ENCODE results near the gene PRKCD.

The PRKCD gene

GRCh38 chr3:53226841-53227407 is 65.9 kb downstream of the PRKCD start:
- Histone ChIP-seq H3K4me3 (ENCODE audit: control insufficient read depth in 1 of 7, extremely low read depth in 1 of 7, insufficient read depth in 4 of 7, low read depth in 2 of 7, low read length in 6 of 7) (no peak overlapping the region), H3K27ac (ENCODE audit: insufficient read depth in 1 of 2, low read depth in 1 of 2, low read length in 2 of 2, poor library complexity in 1 of 2, severe bottlenecking in 2 of 2) (no peak overlapping the region), H3K27me3 (replicated peaks in 2 of 5; ENCODE audit: control insufficient read depth in 4 of 5, insufficient read depth in 5 of 5, low read length in 4 of 5) (no peaks in the 10 kb centered on the region), H3K9me3 (ENCODE audit: control extremely low read depth in 1 of 5, control insufficient read depth in 4 of 5, insufficient read depth in 2 of 5, low read depth in 1 of 5, low read length in 4 of 5) (no peaks in the 10 kb centered on the region), H3K4me1 (ENCODE audit: control extremely low read depth in 1 of 4, control insufficient read depth in 4 of 4, insufficient read depth in 4 of 4, low read length in 3 of 4) (no peaks in the 10 kb centered on the region), H3K36me3 (ENCODE audit: control insufficient read depth in 4 of 4, insufficient read depth in 4 of 4, low read length in 3 of 4) (peaks cover 2 to 100% (median 90%) of the 10 kb centered on the region in 4 experiments)
- CTCF ChIA-PET: interaction anchor here (1.0 to 1.7 kb wide), 3 partner anchors 10 to 43 kb away, joined by 3 read pairs; no protein-coding TSS in a partner anchor
- WGBS (ENCODE audit: insufficient coverage): 98% methylated on average over 7 of the region's 17 CpGs
- POLR2A ChIA-PET: interaction anchor here (1.0 kb wide), 1 partner anchor 28 kb away, joined by 3 read pairs; no protein-coding TSS in a partner anchor
- DNase-seq: no peak

GRCh38 chr3:53227993-53228885 is 67.2 kb downstream of the PRKCD start:
- no peak for DNase-seq
- Histone ChIP-seq H3K36me3 (ENCODE audit: control insufficient read depth in 4 of 4, insufficient read depth in 4 of 4, low read length in 3 of 4) (peaks cover 5 to 100% (median 93%) of the 10 kb centered on the region in 4 experiments), H3K4me1 (ENCODE audit: control extremely low read depth in 1 of 4, control insufficient read depth in 4 of 4, insufficient read depth in 4 of 4, low read length in 3 of 4) (no peaks in the 10 kb centered on the region), H3K27me3 (replicated peaks in 2 of 5; ENCODE audit: control insufficient read depth in 4 of 5, insufficient read depth in 5 of 5, low read length in 4 of 5) (no peaks in the 10 kb centered on the region), H3K27ac (ENCODE audit: insufficient read depth in 1 of 2, low read depth in 1 of 2, low read length in 2 of 2, poor library complexity in 1 of 2, severe bottlenecking in 2 of 2) (no peak overlapping the region), H3K4me3 (ENCODE audit: control insufficient read depth in 1 of 7, extremely low read depth in 1 of 7, insufficient read depth in 4 of 7, low read depth in 2 of 7, low read length in 6 of 7) (no peak overlapping the region), H3K9me3 (ENCODE audit: control extremely low read depth in 1 of 5, control insufficient read depth in 4 of 5, insufficient read depth in 2 of 5, low read depth in 1 of 5, low read length in 4 of 5) (no peaks in the 10 kb centered on the region)
- ChIA-PET CTCF (interaction anchor here (1.0 to 4.0 kb wide), 4 partner anchors 8 to 42 kb away, joined by 3 to 14 read pairs (median 3); no protein-coding TSS in a partner anchor), POLR2A (no interaction called here)
- 90% methylated on average over 23 of the region's 24 CpGs for WGBS (ENCODE audit: insufficient coverage)

GRCh38 chr3:53229171-53229570 is 68.2 kb downstream of the PRKCD start:
- ChIA-PET POLR2A (no interaction called here), CTCF (interaction anchor here (1.2 to 4.0 kb wide), 3 partner anchors 9 to 41 kb away, joined by 3 to 14 read pairs (median 3); no protein-coding TSS in a partner anchor)
- DNase-seq: no peak
- peaks cover 9 to 100% (median 93%) of the 10 kb centered on the region in 4 experiments for H3K36me3 ChIP-seq (ENCODE audit: control insufficient read depth in 4 of 4, insufficient read depth in 4 of 4, low read length in 3 of 4)
- H3K9me3 ChIP-seq (ENCODE audit: control extremely low read depth in 1 of 5, control insufficient read depth in 4 of 5, insufficient read depth in 2 of 5, low read depth in 1 of 5, low read length in 4 of 5): no peaks in the 10 kb centered on the region
- no peaks in the 10 kb centered on the region for H3K4me1 ChIP-seq (ENCODE audit: control extremely low read depth in 1 of 4, control insufficient read depth in 4 of 4, insufficient read depth in 4 of 4, low read length in 3 of 4)
- 98% methylated on average over 14 of the region's 14 CpGs for WGBS (ENCODE audit: insufficient coverage)
- H3K27ac ChIP-seq (ENCODE audit: insufficient read depth in 1 of 2, low read depth in 1 of 2, low read length in 2 of 2, poor library complexity in 1 of 2, severe bottlenecking in 2 of 2): no peak overlapping the region
- H3K4me3 ChIP-seq (ENCODE audit: control insufficient read depth in 1 of 7, extremely low read depth in 1 of 7, insufficient read depth in 4 of 7, low read depth in 2 of 7, low read length in 6 of 7): no peak overlapping the region
- no peaks in the 10 kb centered on the region for H3K27me3 ChIP-seq (replicated peaks in 2 of 5; ENCODE audit: control insufficient read depth in 4 of 5, insufficient read depth in 5 of 5, low read length in 4 of 5)

GRCh38 chr3:53229606-53230005 is 68.6 kb downstream of the PRKCD start:
- Histone ChIP-seq H3K27ac (ENCODE audit: insufficient read depth in 1 of 2, low read depth in 1 of 2, low read length in 2 of 2, poor library complexity in 1 of 2, severe bottlenecking in 2 of 2) (no peak overlapping the region), H3K4me3 (ENCODE audit: control insufficient read depth in 1 of 7, extremely low read depth in 1 of 7, insufficient read depth in 4 of 7, low read depth in 2 of 7, low read length in 6 of 7) (no peak overlapping the region), H3K27me3 (replicated peaks in 2 of 5; ENCODE audit: control insufficient read depth in 4 of 5, insufficient read depth in 5 of 5, low read length in 4 of 5) (no peaks in the 10 kb centered on the region), H3K9me3 (ENCODE audit: control extremely low read depth in 1 of 5, control insufficient read depth in 4 of 5, insufficient read depth in 2 of 5, low read depth in 1 of 5, low read length in 4 of 5) (no peaks in the 10 kb centered on the region), H3K4me1 (ENCODE audit: control extremely low read depth in 1 of 4, control insufficient read depth in 4 of 4, insufficient read depth in 4 of 4, low read length in 3 of 4) (no peaks in the 10 kb centered on the region), H3K36me3 (ENCODE audit: control insufficient read depth in 4 of 4, insufficient read depth in 4 of 4, low read length in 3 of 4) (peaks cover 9 to 100% (median 91%) of the 10 kb centered on the region in 4 experiments)
- WGBS (ENCODE audit: insufficient coverage): 100% methylated on average over 2 of the region's 2 CpGs
- ChIA-PET POLR2A (no interaction called here), CTCF (interaction anchor here (1.2 to 4.0 kb wide), 4 partner anchors 10 to 41 kb away, joined by 3 to 14 read pairs (median 6); no protein-coding TSS in a partner anchor)
- no peak for DNase-seq

GRCh38 chr3:53230041-53230621 is 69.1 kb downstream of the PRKCD start:
- no peak for DNase-seq
- H3K9me3 ChIP-seq (ENCODE audit: control extremely low read depth in 1 of 5, control insufficient read depth in 4 of 5, insufficient read depth in 2 of 5, low read depth in 1 of 5, low read length in 4 of 5): no peaks in the 10 kb centered on the region
- ChIA-PET CTCF (interaction anchor here (0.9 to 4.0 kb wide), 5 partner anchors 8 to 40 kb away, joined by 3 to 14 read pairs (median 5); no protein-coding TSS in a partner anchor), POLR2A (no interaction called here)
- H3K4me1 ChIP-seq (ENCODE audit: control extremely low read depth in 1 of 4, control insufficient read depth in 4 of 4, insufficient read depth in 4 of 4, low read length in 3 of 4): no peaks in the 10 kb centered on the region
- H3K4me3 ChIP-seq (ENCODE audit: control insufficient read depth in 1 of 7, extremely low read depth in 1 of 7, insufficient read depth in 4 of 7, low read depth in 2 of 7, low read length in 6 of 7): no peak overlapping the region
- no peak overlapping the region for H3K27ac ChIP-seq (ENCODE audit: insufficient read depth in 1 of 2, low read depth in 1 of 2, low read length in 2 of 2, poor library complexity in 1 of 2, severe bottlenecking in 2 of 2)
- H3K36me3 ChIP-seq (ENCODE audit: control insufficient read depth in 4 of 4, insufficient read depth in 4 of 4, low read length in 3 of 4): peaks cover 11 to 99% (median 88%) of the 10 kb centered on the region in 4 experiments
- WGBS (ENCODE audit: insufficient coverage): 94% methylated on average over 14 of the region's 16 CpGs
- no peaks in the 10 kb centered on the region for H3K27me3 ChIP-seq (replicated peaks in 2 of 5; ENCODE audit: control insufficient read depth in 4 of 5, insufficient read depth in 5 of 5, low read length in 4 of 5)

- POLR2A ChIA-PET: no interaction called here
- no peaks in the 10 kb centered on the region for H3K9me3 ChIP-seq (ENCODE audit: control extremely low read depth in 1 of 5, control insufficient read depth in 4 of 5, insufficient read depth in 2 of 5, low read depth in 1 of 5, low read length in 4 of 5)
- H3K4me1 ChIP-seq (ENCODE audit: control extremely low read depth in 1 of 4, control insufficient read depth in 4 of 4, insufficient read depth in 4 of 4, low read length in 3 of 4): peaks cover 0 to 4% (median 2%) of the 10 kb centered on the region in 4 experiments
- peaks cover 12 to 99% (median 88%) of the 10 kb centered on the region in 4 experiments for H3K36me3 ChIP-seq (ENCODE audit: control insufficient read depth in 4 of 4, insufficient read depth in 4 of 4, low read length in 3 of 4)
- no peak for DNase-seq
- H3K27me3 ChIP-seq (replicated peaks in 2 of 5; ENCODE audit: control insufficient read depth in 4 of 5, insufficient read depth in 5 of 5, low read length in 4 of 5): no peaks in the 10 kb centered on the region
- no peak overlapping the region for H3K27ac ChIP-seq (ENCODE audit: insufficient read depth in 1 of 2, low read depth in 1 of 2, low read length in 2 of 2, poor library complexity in 1 of 2, severe bottlenecking in 2 of 2)
- WGBS (ENCODE audit: insufficient coverage): 93% methylated on average over 5 of the region's 5 CpGs
- CTCF ChIA-PET: interaction anchor here (0.6 to 4.0 kb wide), 8 partner anchors 9 to 688 kb away, joined by 3 to 14 read pairs (median 3); no protein-coding TSS in a partner anchor
- no peak overlapping the region for H3K4me3 ChIP-seq (ENCODE audit: control insufficient read depth in 1 of 7, extremely low read depth in 1 of 7, insufficient read depth in 4 of 7, low read depth in 2 of 7, low read length in 6 of 7)
Observed at GRCh38 chr3:53230789-53231188, 69.8 kb downstream of the PRKCD start.
